Hippocampal formation (tissue), 2 donors: ENCODE results near the gene SMCHD1.
"Not testable (repeated sequence)": the region's sequence is repeated elsewhere in the genome, so short reads cannot be mapped to it uniquely, and the experiment has no call there.

Experiments
- DNase-seq, 2 donors: peaks; one replicate each; lab custom pipeline; 2025; lab: John Stamatoyannopoulos, UW

The SMCHD1 gene

DNA sequence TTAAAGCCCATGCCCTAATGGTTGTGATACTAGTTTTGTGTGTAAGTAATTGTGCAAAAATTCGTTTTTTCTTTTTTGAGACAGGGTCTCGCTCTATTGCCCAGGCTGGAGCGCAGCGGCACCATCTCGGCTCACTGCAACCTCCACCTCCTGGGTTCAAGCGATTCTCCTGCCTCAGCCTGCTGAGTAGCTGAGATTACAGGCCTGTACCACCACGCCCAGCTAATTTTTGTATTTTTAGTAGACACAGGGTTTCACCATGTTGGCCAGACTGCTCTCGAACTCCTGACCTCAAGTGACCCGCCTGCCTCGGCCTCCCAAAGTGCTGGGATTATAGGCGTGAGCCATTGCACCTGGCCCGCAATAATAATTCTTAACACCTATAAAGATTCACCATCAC lies 196.9 kb downstream of the SMCHD1 start:
- DNase-seq = not testable (repeated sequence)

DNA sequence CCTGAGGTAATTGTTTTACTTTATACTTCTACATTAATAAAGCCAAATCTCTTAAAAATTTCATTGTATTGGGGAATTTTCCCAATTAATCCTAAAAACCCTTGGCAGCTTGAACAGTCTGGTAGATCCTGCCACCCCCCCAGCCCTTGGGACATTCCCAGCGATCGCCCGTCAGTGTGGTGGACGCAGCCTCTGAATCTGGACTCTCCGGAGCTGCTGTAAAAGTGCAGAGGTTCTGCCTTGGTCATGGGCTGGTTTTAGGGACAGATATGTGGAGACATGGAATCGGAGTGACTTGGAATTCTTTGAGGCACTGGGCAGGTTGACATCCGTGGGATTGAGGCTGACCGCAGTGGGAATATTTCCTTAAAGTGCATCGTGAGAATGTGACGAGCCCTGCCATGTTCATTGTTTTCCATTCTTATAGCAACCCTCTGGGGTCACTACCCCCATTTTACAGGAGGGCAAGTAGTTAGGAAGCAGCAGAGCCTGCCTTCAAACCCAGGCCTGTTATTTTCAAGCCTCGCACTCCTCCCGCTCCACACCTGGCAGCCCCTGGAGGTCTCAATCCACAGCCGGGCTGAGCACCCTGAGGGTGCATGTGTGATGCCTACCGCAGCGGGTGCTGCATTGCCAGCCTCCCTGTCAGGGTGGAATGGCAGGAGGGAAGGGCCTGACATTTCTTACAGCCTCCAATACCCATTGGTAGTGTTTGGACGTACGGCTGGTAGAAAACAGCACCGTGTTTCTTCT lies 197.8 kb downstream of the SMCHD1 start:
- no peak for DNase-seq

- no peak for DNase-seq
Measured at GRCh38 chr18:2853926-2854664, 198.6 kb downstream of the SMCHD1 start.
